Stimulated activated CD4-positive, alpha-beta T cell treated with anti-CD3 and anti-CD28 coated beads, Interleukin-1b, Interleukin-23, amount 100 ng/mL, for 4 hours (primary cell): ENCODE data around the gene WDR74.

Source experiments
- DNase-seq, 2 donors: peaks; one replicate each; pipeline ENCODE4 v3.0.0-alpha.2; 2020; ENCODE audit warnings: low read depth in 2 of 2

The WDR74 gene

GRCh38 chr11:62794201-62794775 lies 45.1 kb downstream of the WDR74 start:
- no peak for DNase-seq

- DNase-seq: no peak
Observed at GRCh38 chr11:62792202-62792575, 47.2 kb downstream of the WDR74 start.

- peak; percentile 82 to 88 for DNase-seq
Observed at GRCh38 chr11:62791501-62792201, 47.7 kb downstream of the WDR74 start, which contains the start of gene TMEM223. TSS of gene TMEM223 (minus strand) at chr11:62792006. CDS start at chr11:62791994, 12 bp downstream.

- DNase-seq: no peak
Observed at GRCh38 chr11:62789576-62789975, 49.8 kb downstream of the WDR74 start.

- no peak for DNase-seq
Observed at GRCh38 chr11:62788991-62789390, 50.4 kb downstream of the WDR74 start.

GRCh38 chr11:62787005-62787759 lies 52.2 kb downstream of the WDR74 start, which contains the start of gene TMEM179B:
TSS of gene TMEM179B (plus strand) at chr11:62787402. CDS start at chr11:62787432, 30 bp downstream.
- peak; percentile 93 to 97 for DNase-seq

GRCh38 chr11:62786318-62787004 lies 52.9 kb downstream of the WDR74 start:
- peak; percentile 69 to 77 for DNase-seq
